ENCODE results near the gene KHDRBS2.

DNA sequence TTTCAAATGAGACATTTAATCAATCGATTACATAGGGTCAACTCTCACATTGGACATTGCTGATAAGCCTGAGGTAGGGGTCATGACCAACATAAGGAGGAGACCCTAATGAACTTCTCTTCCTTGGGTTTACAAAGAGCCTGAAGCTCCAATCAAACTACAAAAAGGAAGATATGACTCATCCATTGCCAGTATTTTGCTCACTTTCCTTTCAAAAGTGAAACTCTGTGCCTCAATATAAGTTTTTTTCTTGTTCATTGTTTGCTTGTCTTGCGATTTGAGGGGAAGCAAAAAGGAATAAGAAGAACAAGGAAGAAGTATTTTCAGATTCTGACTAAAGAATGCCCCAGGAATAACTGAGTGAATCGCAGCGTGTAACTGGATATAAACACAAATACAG lies 38.8 kb upstream of the KHDRBS2 start:
- TF ChIP-seq, protein P1, sequence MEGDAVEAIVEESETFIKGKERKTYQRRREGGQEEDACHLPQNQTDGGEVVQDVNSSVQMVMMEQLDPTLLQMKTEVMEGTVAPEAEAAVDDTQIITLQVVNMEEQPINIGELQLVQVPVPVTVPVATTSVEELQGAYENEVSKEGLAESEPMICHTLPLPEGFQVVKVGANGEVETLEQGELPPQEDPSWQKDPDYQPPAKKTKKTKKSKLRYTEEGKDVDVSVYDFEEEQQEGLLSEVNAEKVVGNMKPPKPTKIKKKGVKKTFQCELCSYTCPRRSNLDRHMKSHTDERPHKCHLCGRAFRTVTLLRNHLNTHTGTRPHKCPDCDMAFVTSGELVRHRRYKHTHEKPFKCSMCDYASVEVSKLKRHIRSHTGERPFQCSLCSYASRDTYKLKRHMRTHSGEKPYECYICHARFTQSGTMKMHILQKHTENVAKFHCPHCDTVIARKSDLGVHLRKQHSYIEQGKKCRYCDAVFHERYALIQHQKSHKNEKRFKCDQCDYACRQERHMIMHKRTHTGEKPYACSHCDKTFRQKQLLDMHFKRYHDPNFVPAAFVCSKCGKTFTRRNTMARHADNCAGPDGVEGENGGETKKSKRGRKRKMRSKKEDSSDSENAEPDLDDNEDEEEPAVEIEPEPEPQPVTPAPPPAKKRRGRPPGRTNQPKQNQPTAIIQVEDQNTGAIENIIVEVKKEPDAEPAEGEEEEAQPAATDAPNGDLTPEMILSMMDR (IDR thresholded peaks at IDR 0.05), result no peak
- no peak for TF ChIP-seq POLR2A (IDR thresholded peaks at IDR 0.05)

Measured in thyroid gland (tissue), 4 donors.